Measurements from ENCODE around the gene PYCARD. TPM values are rescaled to one million over a fixed set of nuclear protein-coding genes. Genes with fewer than 3 reads are reported as not detected.
A peak's percentile ranks its signal among the peaks of the same experiment; 100 is the strongest.

PYCARD gene
- polyA plus RNA-seq, 1 donor from 2014 or later = 130 TPM

GRCh38 chr16:31188450-31189411 is 13.8 kb downstream of the PYCARD start:
- H3K27me3 Mint-ChIP-seq = no peaks in the 10 kb centered on the region
- peaks cover 22 to 48% (median 40%) of the 10 kb centered on the region in 3 donors for H3K4me1 Mint-ChIP-seq
- peak overlapping the region; percentile 9 to 89 (median 88) for H3K27ac Mint-ChIP-seq
- no peaks in the 10 kb centered on the region for H3K9me3 Mint-ChIP-seq
- H3K36me3 Mint-ChIP-seq = peaks cover 12% of the 10 kb centered on the region
- peak overlapping the region in 2 of 4 donors; percentile 2 to 75 for H3K4me3 Mint-ChIP-seq

GRCh38 chr16:31187808-31188189 is 14.8 kb downstream of the PYCARD start:
- H3K9me3 Mint-ChIP-seq = no peaks in the 10 kb centered on the region
- H3K27me3 Mint-ChIP-seq = no peaks in the 10 kb centered on the region
- peak overlapping the region in 1 of 4 donors; percentile 75 for H3K4me3 Mint-ChIP-seq
- H3K4me1 Mint-ChIP-seq = peaks cover 28 to 43% (median 41%) of the 10 kb centered on the region in 3 donors
- peaks cover 12% of the 10 kb centered on the region for H3K36me3 Mint-ChIP-seq
- H3K27ac Mint-ChIP-seq = peak overlapping the region in 2 of 3 donors; percentile 89

GRCh38 chr16:31186930-31187807 is 15.4 kb downstream of the PYCARD start:
- H3K27ac Mint-ChIP-seq = peak overlapping the region in 2 of 3 donors; percentile 89
- peaks cover 35 to 47% (median 47%) of the 10 kb centered on the region in 3 donors for H3K4me1 Mint-ChIP-seq
- peak overlapping the region in 2 of 4 donors; percentile 64 to 75 for H3K4me3 Mint-ChIP-seq
- peaks cover 12% of the 10 kb centered on the region for H3K36me3 Mint-ChIP-seq
- peaks cover 0 to 1% (median 0%) of the 10 kb centered on the region in 3 donors for H3K9me3 Mint-ChIP-seq
- no peaks in the 10 kb centered on the region for H3K27me3 Mint-ChIP-seq

GRCh38 chr16:31186176-31186575 is 16.4 kb downstream of the PYCARD start:
- Mint-ChIP-seq H3K27me3 (no peaks in the 10 kb centered on the region), H3K36me3 (peaks cover 12% of the 10 kb centered on the region)

GRCh38 chr16:31185339-31185738 is 17.2 kb downstream of the PYCARD start:
- H3K36me3 Mint-ChIP-seq = peaks cover 6% of the 10 kb centered on the region
- H3K27me3 Mint-ChIP-seq = no peaks in the 10 kb centered on the region
- peak overlapping the region in 1 of 4 donors; percentile 75 for H3K4me3 Mint-ChIP-seq
- peaks cover 0 to 1% (median 0%) of the 10 kb centered on the region in 3 donors for H3K9me3 Mint-ChIP-seq
- peak overlapping the region in 2 of 3 donors; percentile 83 to 89 for H3K27ac Mint-ChIP-seq
- H3K4me1 Mint-ChIP-seq = peaks cover 34 to 47% (median 46%) of the 10 kb centered on the region in 3 donors

More at GRCh38 chr16:31186176-31186575, 16.4 kb downstream of the PYCARD start:
- H3K9me3 Mint-ChIP-seq = peaks cover 0 to 1% (median 0%) of the 10 kb centered on the region in 3 donors
- H3K4me1 Mint-ChIP-seq = peaks cover 35 to 47% (median 45%) of the 10 kb centered on the region in 3 donors
- H3K27ac Mint-ChIP-seq = peak overlapping the region; percentile 9 to 91 (median 89)
- H3K4me3 Mint-ChIP-seq = peak overlapping the region in 2 of 4 donors; percentile 75 to 83

GRCh38 chr16:31184888-31185287 is 17.7 kb downstream of the PYCARD start:
- H3K27me3 Mint-ChIP-seq = peaks cover 1% of the 10 kb centered on the region
- H3K36me3 Mint-ChIP-seq = peaks cover 6% of the 10 kb centered on the region

GRCh38 chr16:31183432-31184428 is 18.8 kb downstream of the PYCARD start:
- H3K9me3 Mint-ChIP-seq = peaks cover 0 to 1% (median 0%) of the 10 kb centered on the region in 3 donors
- peaks cover 33 to 50% (median 39%) of the 10 kb centered on the region in 3 donors for H3K4me1 Mint-ChIP-seq
- peaks cover 1% of the 10 kb centered on the region for H3K27me3 Mint-ChIP-seq
- peak overlapping the region in 2 of 3 donors; percentile 80 to 89 for H3K27ac Mint-ChIP-seq
- peak overlapping the region in 2 of 4 donors; percentile 90 to 96 for H3K4me3 Mint-ChIP-seq
- H3K36me3 Mint-ChIP-seq = peaks cover 6% of the 10 kb centered on the region

More at GRCh38 chr16:31184888-31185287, 17.7 kb downstream of the PYCARD start:
- peak overlapping the region in 3 of 4 donors; percentile 6 to 75 (median 43) for H3K4me3 Mint-ChIP-seq
- peaks cover 0 to 1% (median 0%) of the 10 kb centered on the region in 3 donors for H3K9me3 Mint-ChIP-seq
- H3K27ac Mint-ChIP-seq = peak overlapping the region in 2 of 3 donors; percentile 89
- peaks cover 33 to 47% (median 45%) of the 10 kb centered on the region in 3 donors for H3K4me1 Mint-ChIP-seq

GRCh38 chr16:31182391-31182790 is 20.2 kb downstream of the PYCARD start:
- peaks cover 1% of the 10 kb centered on the region for H3K27me3 Mint-ChIP-seq
- peaks cover 37 to 54% (median 37%) of the 10 kb centered on the region in 3 donors for H3K4me1 Mint-ChIP-seq
- H3K27ac Mint-ChIP-seq = peak overlapping the region in 2 of 3 donors; percentile 63 to 89
- H3K9me3 Mint-ChIP-seq = peaks cover 0 to 1% (median 0%) of the 10 kb centered on the region in 3 donors
- H3K36me3 Mint-ChIP-seq = peaks cover 6% of the 10 kb centered on the region
- peak overlapping the region; percentile 90 to 98 (median 96) for H3K4me3 Mint-ChIP-seq

GRCh38 chr16:31181102-31181830 is 21.3 kb downstream of the PYCARD start:
- Mint-ChIP-seq H3K27me3 (peaks cover 1% of the 10 kb centered on the region), H3K27ac (peak overlapping the region; percentile 89 to 100 (median 98)), H3K4me3 (peak overlapping the region; percentile 90 to 98 (median 96)), H3K4me1 (peaks cover 39 to 55% (median 41%) of the 10 kb centered on the region in 3 donors), H3K9me3 (peaks cover 0 to 1% (median 0%) of the 10 kb centered on the region in 3 donors), H3K36me3 (peaks cover 6% of the 10 kb centered on the region)

GRCh38 chr16:31179747-31180459 is 22.7 kb downstream of the PYCARD start, which contains the start of gene FUS:
TSS of gene FUS (plus strand) at chr16:31180139. CDS start at chr16:31180215, 76 bp downstream.
- peak within 1 kb of the TSS; percentile 89 to 100 (median 98) for H3K27ac Mint-ChIP-seq
- H3K4me1 Mint-ChIP-seq = peaks cover 31 to 45% (median 35%) of the 10 kb centered on the region in 3 donors
- H3K27me3 Mint-ChIP-seq = peaks cover 1% of the 10 kb centered on the region
- H3K9me3 Mint-ChIP-seq = peaks cover 0 to 1% (median 0%) of the 10 kb centered on the region in 3 donors
- peaks cover 4% of the 10 kb centered on the region for H3K36me3 Mint-ChIP-seq
- peak within 1 kb of the TSS; percentile 90 to 98 (median 96) for H3K4me3 Mint-ChIP-seq

- Mint-ChIP-seq H3K36me3 (peaks cover 2% of the 10 kb centered on the region), H3K4me3 (peak overlapping the region; percentile 90 to 98 (median 96)), H3K27ac (peak overlapping the region; percentile 89 to 100 (median 98)), H3K27me3 (peaks cover 1% of the 10 kb centered on the region), H3K9me3 (peaks cover 0 to 1% (median 0%) of the 10 kb centered on the region in 3 donors), H3K4me1 (peaks cover 27 to 41% (median 35%) of the 10 kb centered on the region in 3 donors)
Measured at GRCh38 chr16:31179219-31179746, 23.3 kb downstream of the PYCARD start.

GRCh38 chr16:31177136-31177535 is 25.4 kb downstream of the PYCARD start:
- peaks cover 1% of the 10 kb centered on the region for H3K27me3 Mint-ChIP-seq

More at GRCh38 chr16:31177136-31177535, 25.4 kb downstream of the PYCARD start:
- Mint-ChIP-seq H3K4me1 (peaks cover 22 to 24% (median 22%) of the 10 kb centered on the region in 3 donors), H3K27ac (peak overlapping the region in 2 of 3 donors; percentile 77 to 93), H3K36me3 (no peaks in the 10 kb centered on the region), H3K4me3 (peak overlapping the region; percentile 1 to 90 (median 52)), H3K9me3 (no peaks in the 10 kb centered on the region)

Data from IgD-negative memory B cell (primary cell).